SK-N-SH treated with all-trans-retinoic acid at 6 μM for 48 hours (cell line): ENCODE results near the gene PRR22.

Experiments
- ATAC-seq: fragments of 200-7000 bp; cut with Tn5 transposase; 3 replicates; pipeline ENCODE4 v1.9.1; 2020; ENCODE audit warnings: mild to moderate bottlenecking, moderate library complexity
- ARNTL ChIP-seq: fragments of 450-650 bp; formaldehyde crosslinking; IDR thresholded peaks from 2 replicates; pipeline ENCODE4 v1.5.0; 2020; ENCODE audit warnings: low read depth, mild to moderate bottlenecking, moderate library complexity, borderline replicate concordance
- BACH2 ChIP-seq: fragments of 250-450 bp; sonication (Bioruptor Pico); IDR thresholded peaks from 2 replicates; pipeline ENCODE4 v1.9.0; 2021; ENCODE audit warnings: mild to moderate bottlenecking, borderline replicate concordance
- CREB5 ChIP-seq: fragments of 250-450 bp; sonication (Bioruptor Pico); IDR thresholded peaks from 2 replicates; pipeline ENCODE4 v1.5.1; 2020; ENCODE audit warnings: low read depth, mild to moderate bottlenecking, moderate library complexity
- CSDC2 ChIP-seq: fragments of 250-450 bp; sonication (Bioruptor Pico); IDR thresholded peaks from 2 replicates; pipeline ENCODE4 v1.5.0; 2020; ENCODE audit warnings: mild to moderate bottlenecking, moderate library complexity
- CSRNP3 ChIP-seq: fragments of 250-450 bp; sonication (Bioruptor Pico); IDR thresholded peaks from 2 replicates; pipeline ENCODE4 v1.5.1; 2021; ENCODE audit warnings: mild to moderate bottlenecking, moderate library complexity
- ESRRG ChIP-seq: fragments of 250-450 bp; sonication (Bioruptor Pico); IDR thresholded peaks from 2 replicates; pipeline ENCODE4 v1.6.1; 2021; ENCODE audit warnings: mild to moderate bottlenecking
- GLIS3 ChIP-seq: fragments of 250-450 bp; sonication (Bioruptor Pico); IDR thresholded peaks from 2 replicates; pipeline ENCODE4 v1.5.0; 2020; ENCODE audit warnings: mild to moderate bottlenecking, moderate library complexity
- OSR1 ChIP-seq: fragments of 250-450 bp; sonication (Bioruptor Pico); IDR thresholded peaks from 2 replicates; pipeline ENCODE4 v1.8.0; 2022; ENCODE audit warnings: moderate library complexity, mild to moderate bottlenecking, inconsistent platforms
- PATZ1 ChIP-seq: fragments of 250-450 bp; sonication (Bioruptor Pico); IDR thresholded peaks from 2 replicates; pipeline ENCODE4 v1.8.0; 2020; ENCODE audit warnings: mild to moderate bottlenecking, moderate library complexity, borderline replicate concordance
- POU6F1 ChIP-seq: fragments of 250-450 bp; sonication (Bioruptor Pico); IDR thresholded peaks from 2 replicates; pipeline ENCODE4 v1.8.0; 2021; ENCODE audit warnings: low read depth, mild to moderate bottlenecking, moderate library complexity, borderline replicate concordance
- PPARA ChIP-seq: fragments of 250-450 bp; sonication (Bioruptor Pico); IDR thresholded peaks from 2 replicates; pipeline ENCODE4 v1.5.0; 2020; ENCODE audit warnings: mild to moderate bottlenecking, borderline replicate concordance
- RARB ChIP-seq: fragments of 250-450 bp; sonication (Bioruptor Pico); IDR thresholded peaks from 2 replicates; pipeline ENCODE4 v1.8.0; 2021; ENCODE audit warnings: mild to moderate bottlenecking, moderate library complexity
- SNAI2 ChIP-seq: fragments of 250-450 bp; sonication (Bioruptor Pico); IDR thresholded peaks from 2 replicates; pipeline ENCODE4 v1.5.0; 2020; ENCODE audit warnings: mild to moderate bottlenecking, moderate library complexity
- TCF4 ChIP-seq: fragments of 250-450 bp; sonication (Bioruptor Pico); IDR thresholded peaks from 2 replicates; pipeline ENCODE4 v1.8.0; 2021; ENCODE audit warnings: mild to moderate bottlenecking, moderate library complexity, borderline replicate concordance
- TOX ChIP-seq: fragments of 250-450 bp; sonication (Bioruptor Pico); IDR thresholded peaks from 2 replicates; pipeline ENCODE4 v1.8.0; 2021; ENCODE audit warnings: mild to moderate bottlenecking, moderate library complexity, borderline replicate concordance
- ZC3H10 ChIP-seq: fragments of 250-450 bp; sonication (Bioruptor Pico); IDR thresholded peaks from 2 replicates; pipeline ENCODE4 v1.5.1; 2021; ENCODE audit warnings: mild to moderate bottlenecking, moderate library complexity
- ZFP3 ChIP-seq: fragments of 250-450 bp; sonication (Bioruptor Pico); IDR thresholded peaks from 2 replicates; pipeline ENCODE4 v1.5.0; 2020; ENCODE audit warnings: mild to moderate bottlenecking, moderate library complexity
- ZNF565 ChIP-seq: fragments of 450-650 bp; formaldehyde crosslinking; conservative IDR thresholded peaks from 2 replicates; pipeline ENCODE4 v1.5.0; 2020; ENCODE audit warnings: low read depth, mild to moderate bottlenecking, moderate library complexity
- ZNF70 ChIP-seq: fragments of 450-650 bp; formaldehyde crosslinking; IDR thresholded peaks from 2 replicates; pipeline ENCODE4 v1.5.0; 2020; ENCODE audit warnings: mild to moderate bottlenecking, moderate library complexity
- ZNF8 ChIP-seq: fragments of 450-650 bp; formaldehyde crosslinking; IDR thresholded peaks from 2 replicates; pipeline ENCODE4 v1.5.0; 2020; ENCODE audit warnings: mild to moderate bottlenecking, moderate library complexity

Gene PRR22

GRCh38 chr19:5809053-5809452 lies 24.5 kb upstream of the PRR22 start:
- ATAC-seq = no peak
- no peak for TF ChIP-seq CSRNP3 (CRISPR knock-in tag)
- TF ChIP-seq SNAI2 = no peak
- no peak for TF ChIP-seq ESRRG (CRISPR knock-in tag)
- no peak for TF ChIP-seq OSR1 (CRISPR knock-in tag)
- TF ChIP-seq CREB5 = no peak
- TF ChIP-seq PPARA = no peak
- no peak for TF ChIP-seq RARB (CRISPR knock-in tag)
- TF ChIP-seq PATZ1 = no peak
- TF ChIP-seq ZNF565 = no peak
- TF ChIP-seq ZC3H10 (CRISPR knock-in tag) = no peak
- no peak for TF ChIP-seq ZNF8 (CRISPR knock-in tag)
- no peak for TF ChIP-seq ZNF70 (CRISPR knock-in tag)
- no peak for TF ChIP-seq BACH2
- TF ChIP-seq TCF4 (CRISPR knock-in tag) = no peak

GRCh38 chr19:5808120-5808816 lies 23.7 kb upstream of the PRR22 start:
- ATAC-seq = no peak
- TF ChIP-seq ZNF70 (CRISPR knock-in tag) = no peak
- no peak for TF ChIP-seq TCF4 (CRISPR knock-in tag)
- TF ChIP-seq ESRRG (CRISPR knock-in tag) = no peak
- no peak for TF ChIP-seq ZC3H10 (CRISPR knock-in tag)
- no peak for TF ChIP-seq CREB5
- no peak for TF ChIP-seq POU6F1 (CRISPR knock-in tag)
- TF ChIP-seq GLIS3 (CRISPR knock-in tag) = no peak
- no peak for TF ChIP-seq TOX (CRISPR knock-in tag)
- no peak for TF ChIP-seq PPARA
- TF ChIP-seq PATZ1 = no peak
- no peak for TF ChIP-seq CSDC2 (CRISPR knock-in tag)
- no peak for TF ChIP-seq OSR1 (CRISPR knock-in tag)
- no peak for TF ChIP-seq ZNF565
- no peak for TF ChIP-seq SNAI2
- no peak for TF ChIP-seq BACH2

- TF ChIP-seq PPARA (no peak), RARB (CRISPR knock-in tag) (no peak), ARNTL (no peak), ZC3H10 (CRISPR knock-in tag) (no peak), ZFP3 (CRISPR knock-in tag) (peak; percentile 98), ESRRG (CRISPR knock-in tag) (no peak)
- no peak for ATAC-seq
These were observed 22.4 kb upstream of the PRR22 start for GRCh38 chr19:5806905-5807304.
